Activated CD8-positive, alpha-beta T cell treated with anti-CD3 and anti-CD28 coated beads, Interleukin-2, amount 10 ng/mL, durations not matched to agents 7 days and 5 days (primary cell): Measurements from ENCODE around the gene BCAS3. TPM values are rescaled to one million over a fixed set of nuclear protein-coding genes. Genes with fewer than 3 reads are reported as not detected.

Source experiments
- ATAC-seq: fragments of 150-1000 bp; cut with Tn5 transposase; one replicate; pipeline ENCODE4 v1.10.0; 2021; ENCODE audit warnings: moderate library complexity
- CTCF ChIA-PET: fragments of 350-600 bp; sonication (Branson Sonifier 250); formaldehyde crosslinking; loops from one replicate; lab custom pipeline; 2021; ENCODE audit warnings: antibody characterized with exemption; lab: Charles Lee
- POLR2A ChIA-PET: fragments of 350-600 bp; sonication (Branson Sonifier 250); formaldehyde crosslinking; loops from one replicate; lab custom pipeline; 2021; ENCODE audit warnings: antibody characterized with exemption; lab: Charles Lee
- DNase-seq: peaks from one replicate; pipeline ENCODE4 v3.0.0-alpha.2; 2020
- H3K27ac Mint-ChIP-seq: one replicate; pipeline ENCODE4 v1.8.0; 2021; ENCODE audit warnings: mild to moderate bottlenecking, mixed read lengths
- H3K27me3 Mint-ChIP-seq: one replicate; pipeline ENCODE4 v1.8.0; 2021; ENCODE audit warnings: low read depth, mixed read lengths
- H3K36me3 Mint-ChIP-seq: one replicate; pipeline ENCODE4 v1.8.0; 2021; ENCODE audit warnings: low read depth, mixed read lengths
- H3K4me1 Mint-ChIP-seq: one replicate; pipeline ENCODE4 v1.8.0; 2021; ENCODE audit warnings: low read depth, mixed read lengths
- H3K4me3 Mint-ChIP-seq: one replicate; pipeline ENCODE4 v1.8.0; 2021; ENCODE audit warnings: mild to moderate bottlenecking, mixed read lengths
- H3K9me3 Mint-ChIP-seq: one replicate; pipeline ENCODE4 v1.8.0; 2022; ENCODE audit warnings: mixed read lengths; ENCODE audit not compliant: insufficient read depth
- total RNA-seq, 2 experiments: library from RNA; stranded (reverse); gene quantifications; one replicate each; pipeline ENCODE4 v1.2.3, GENCODE V29; 2021

Gene BCAS3
- total RNA-seq, 2 experiments from 2014 or later, result 13.0 to 16.3 TPM

DNA sequence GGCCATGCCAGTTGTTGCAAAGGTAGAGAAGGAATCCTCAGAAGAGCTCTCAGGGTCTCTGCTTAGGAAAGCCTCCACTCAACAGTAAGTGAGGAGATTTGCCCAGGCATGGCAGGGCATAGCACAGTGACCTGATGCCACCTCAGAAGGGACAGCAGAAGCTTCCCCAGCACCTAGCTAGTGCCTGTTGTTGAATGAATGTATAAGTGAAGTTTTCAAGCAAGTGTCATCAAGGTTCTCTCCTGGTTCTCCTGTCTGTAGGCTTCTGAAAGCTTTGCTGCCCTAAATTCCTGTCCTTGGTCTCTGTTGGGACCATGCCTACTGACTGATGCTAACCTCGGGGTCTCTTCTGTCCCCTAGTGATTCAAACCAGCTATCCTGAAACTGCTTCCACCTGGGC is 607.1 kb downstream of the BCAS3 start:
- Mint-ChIP-seq H3K27me3 (no peaks in the 10 kb centered on the region), H3K4me3 (no peak overlapping the region), H3K9me3 (peaks cover 3% of the 10 kb centered on the region), H3K4me1 (peaks cover 23% of the 10 kb centered on the region), H3K27ac (no peak overlapping the region), H3K36me3 (no peaks in the 10 kb centered on the region)
- DNase-seq (no peak), ATAC-seq (no peak)
- CTCF ChIA-PET, result interaction anchor here (1.1 kb wide), 1 partner anchor 23 kb away, joined by 3 read pairs; no protein-coding TSS in a partner anchor
- POLR2A ChIA-PET, result interaction anchor here (1.0 kb wide), 1 partner anchor 10 kb away, joined by 3 read pairs; no protein-coding TSS in a partner anchor

DNA sequence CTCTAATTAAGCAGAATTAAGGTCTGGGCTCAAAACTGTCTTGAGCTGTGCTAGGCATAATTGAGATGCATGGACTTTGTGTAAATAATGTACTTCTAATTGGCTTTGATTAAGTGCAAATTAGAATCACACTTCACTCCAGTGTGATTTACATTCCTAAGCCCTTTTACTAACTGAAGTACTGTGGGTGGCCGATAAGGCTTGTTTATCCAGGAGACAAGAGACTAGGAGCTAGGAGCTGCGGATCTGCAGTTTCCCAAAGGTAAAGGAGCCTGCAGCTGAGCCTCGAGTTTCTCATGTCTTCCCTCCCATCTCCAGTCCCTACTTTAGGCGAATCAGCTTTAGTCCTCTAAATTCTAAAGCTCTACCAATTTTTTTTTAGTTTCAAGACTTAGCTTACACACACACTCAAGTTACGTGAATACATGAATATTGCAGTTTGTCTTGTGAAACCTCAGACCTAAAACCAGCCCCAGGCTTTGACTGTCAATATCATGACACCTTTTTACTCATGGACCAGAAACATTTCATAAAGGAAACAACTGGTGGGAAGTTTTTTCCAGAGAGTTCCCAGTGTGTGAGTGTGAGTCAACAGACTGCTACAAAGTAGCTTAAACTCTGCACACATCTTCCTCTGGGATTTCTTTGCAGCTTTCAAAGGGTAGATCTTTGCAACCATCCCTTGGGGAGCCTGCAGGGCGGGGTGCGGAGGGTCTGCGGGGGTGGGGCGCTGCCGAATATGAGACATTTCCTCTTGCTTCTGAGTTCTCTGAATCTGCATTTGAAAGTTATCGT is 608.1 kb downstream of the BCAS3 start:
- Mint-ChIP-seq H3K36me3 (no peaks in the 10 kb centered on the region), H3K9me3 (peaks cover 3% of the 10 kb centered on the region), H3K27ac (no peak overlapping the region), H3K27me3 (no peaks in the 10 kb centered on the region), H3K4me3 (no peak overlapping the region), H3K4me1 (peaks cover 15% of the 10 kb centered on the region)
- POLR2A ChIA-PET, result no interaction called here
- DNase-seq, result no peak
- no peak for ATAC-seq
- CTCF ChIA-PET, result no interaction called here

DNA sequence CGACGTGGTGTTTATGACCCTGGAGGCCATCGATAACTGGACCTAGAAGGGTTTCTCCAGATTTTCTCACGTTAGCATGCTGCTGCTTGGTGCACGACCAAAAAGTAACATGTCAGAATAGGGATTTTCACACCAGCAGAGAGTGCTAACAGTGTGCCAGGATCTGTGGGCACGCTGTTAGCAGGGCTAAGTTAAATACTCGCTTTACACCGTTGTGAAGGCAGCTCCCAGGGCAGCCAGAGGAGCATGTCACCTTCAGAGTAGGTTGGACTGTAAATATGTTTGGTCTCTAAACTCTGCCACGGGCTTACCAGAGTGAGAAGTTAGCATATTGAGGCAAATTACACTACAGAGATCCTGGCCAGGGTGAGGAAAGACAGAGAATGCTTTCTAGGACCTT is 608.8 kb downstream of the BCAS3 start:
- Mint-ChIP-seq H3K27ac (no peak overlapping the region), H3K9me3 (peaks cover 3% of the 10 kb centered on the region), H3K36me3 (no peaks in the 10 kb centered on the region), H3K4me1 (peaks cover 15% of the 10 kb centered on the region), H3K27me3 (no peaks in the 10 kb centered on the region), H3K4me3 (no peak overlapping the region)
- POLR2A ChIA-PET, result no interaction called here
- no peak for DNase-seq
- no peak for ATAC-seq
- CTCF ChIA-PET, result no interaction called here

DNA sequence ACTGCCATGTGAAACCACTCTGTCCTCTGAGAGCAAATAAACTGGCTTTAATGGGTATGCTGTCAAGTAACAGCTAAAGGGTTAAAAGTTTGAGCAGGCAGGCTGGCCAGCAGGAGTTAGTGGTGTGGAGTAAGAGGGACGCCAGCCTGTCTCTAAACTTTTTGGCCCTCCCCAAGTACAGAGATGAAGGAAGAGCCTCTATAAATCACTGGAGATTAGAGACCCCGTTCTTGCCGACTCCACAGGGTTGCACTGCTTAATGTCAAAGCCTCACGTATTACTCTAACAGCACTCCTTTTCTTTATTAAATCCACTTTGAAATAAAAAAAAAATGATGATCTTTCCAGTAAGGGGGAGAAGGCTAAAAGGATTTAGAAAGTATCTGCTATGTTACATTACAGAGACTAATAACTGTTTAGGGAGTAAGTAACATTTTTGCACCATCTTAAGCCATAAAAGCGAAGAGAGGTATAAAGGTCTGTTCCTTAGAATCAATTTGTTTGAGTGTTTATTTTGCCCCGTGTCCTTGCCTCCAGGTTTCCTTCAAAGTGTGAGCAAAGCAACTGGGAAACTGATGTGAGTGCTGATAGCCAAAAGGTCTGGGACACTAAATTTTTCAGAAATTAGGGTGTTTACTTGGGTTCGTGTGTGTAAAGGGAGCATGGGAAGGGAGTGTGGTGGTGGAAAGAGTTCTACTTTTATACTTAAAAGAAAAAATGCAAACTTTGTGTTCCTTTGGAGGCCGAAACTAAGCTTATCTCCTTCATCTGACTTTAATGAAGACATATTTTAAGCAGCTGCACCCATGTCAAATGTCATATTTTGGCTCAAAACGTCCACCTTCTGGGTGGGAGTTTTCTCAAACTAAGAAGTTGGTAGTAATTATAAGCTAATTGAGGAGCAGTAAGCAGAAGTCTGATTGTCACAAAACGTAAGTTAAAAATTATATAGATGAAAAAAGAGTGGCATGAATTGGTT is 612.0 kb downstream of the BCAS3 start:
- Mint-ChIP-seq H3K27me3 (no peaks in the 10 kb centered on the region), H3K36me3 (no peaks in the 10 kb centered on the region), H3K27ac (no peak overlapping the region), H3K4me3 (no peak overlapping the region), H3K9me3 (no peaks in the 10 kb centered on the region), H3K4me1 (peaks cover 4% of the 10 kb centered on the region)
- ATAC-seq (no peak), DNase-seq (no peak)
- CTCF ChIA-PET, result no interaction called here
- POLR2A ChIA-PET, result interaction anchor here (0.7 to 1.2 kb wide), 2 partner anchors 46 to 97 kb away, joined by 3 read pairs; no protein-coding TSS in a partner anchor

DNA sequence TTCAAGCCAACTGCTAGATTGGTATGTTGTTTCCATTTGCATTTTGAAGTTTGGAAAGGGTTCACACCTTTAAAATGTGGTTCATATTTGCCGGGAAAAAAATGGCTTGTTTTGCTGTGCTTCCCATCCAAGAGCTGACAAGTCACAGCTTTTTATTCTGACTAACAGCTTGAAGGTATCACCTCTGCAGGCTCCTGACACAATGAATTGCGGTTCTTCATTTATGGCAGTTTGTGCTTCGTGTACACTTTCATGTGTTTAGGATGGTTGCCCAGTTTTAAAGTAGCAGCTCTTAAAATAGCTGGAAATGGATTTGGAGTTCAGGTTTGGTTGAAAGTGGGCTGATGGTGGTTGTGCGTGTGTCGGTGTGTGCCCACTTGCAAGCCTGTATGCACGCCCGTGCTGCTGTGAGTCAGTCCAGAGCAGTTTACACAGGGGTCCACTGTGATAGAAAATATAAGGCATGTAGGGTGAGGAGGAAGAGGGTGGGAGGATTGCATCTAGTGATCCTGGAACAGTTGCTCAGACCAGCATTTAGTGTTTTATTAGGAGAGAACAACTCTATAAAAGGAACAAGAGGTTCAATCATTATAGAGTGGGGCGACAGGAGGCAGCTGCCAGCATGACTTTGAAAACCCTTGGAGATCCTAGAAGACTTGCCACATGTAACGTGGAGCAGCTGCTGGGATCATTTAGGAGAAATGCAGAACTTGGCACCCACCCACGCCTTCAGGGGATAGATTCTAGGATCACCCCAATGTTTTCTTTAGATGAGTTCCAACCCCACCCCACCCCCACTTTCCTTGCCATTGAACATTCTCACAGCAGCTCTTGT is 614.0 kb downstream of the BCAS3 start:
- ChIA-PET CTCF (no interaction called here), POLR2A (interaction anchor here (1.2 kb wide), 1 partner anchor 99 kb away, joined by 3 read pairs; no protein-coding TSS in a partner anchor)
- ATAC-seq (no peak), DNase-seq (no peak)
- H3K4me3 Mint-ChIP-seq, result no peak overlapping the region
- no peaks in the 10 kb centered on the region for H3K36me3 Mint-ChIP-seq
- no peak overlapping the region for H3K27ac Mint-ChIP-seq
- H3K27me3 Mint-ChIP-seq, result no peaks in the 10 kb centered on the region
- no peaks in the 10 kb centered on the region for H3K9me3 Mint-ChIP-seq
- H3K4me1 Mint-ChIP-seq, result no peaks in the 10 kb centered on the region

DNA sequence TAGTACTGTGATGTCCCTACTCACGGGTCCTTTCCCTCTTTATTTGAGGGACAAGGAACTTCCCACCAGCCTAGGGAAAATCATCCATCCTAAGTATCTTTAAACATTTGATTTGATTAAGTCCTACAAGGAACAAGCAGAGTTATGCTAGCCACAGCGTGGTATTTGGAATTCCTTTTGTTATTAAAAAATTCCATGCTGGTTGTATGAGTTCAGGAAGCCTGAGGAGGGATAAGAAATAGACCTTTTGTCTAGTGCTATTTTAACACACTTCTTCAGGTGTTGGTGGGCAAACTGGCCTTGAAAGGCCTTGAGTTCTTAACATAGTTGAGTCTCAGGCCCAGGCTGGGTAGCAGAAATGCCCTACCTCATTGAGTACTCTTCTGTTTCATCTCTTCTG is 616.6 kb downstream of the BCAS3 start:
- POLR2A ChIA-PET, result no interaction called here

DNA sequence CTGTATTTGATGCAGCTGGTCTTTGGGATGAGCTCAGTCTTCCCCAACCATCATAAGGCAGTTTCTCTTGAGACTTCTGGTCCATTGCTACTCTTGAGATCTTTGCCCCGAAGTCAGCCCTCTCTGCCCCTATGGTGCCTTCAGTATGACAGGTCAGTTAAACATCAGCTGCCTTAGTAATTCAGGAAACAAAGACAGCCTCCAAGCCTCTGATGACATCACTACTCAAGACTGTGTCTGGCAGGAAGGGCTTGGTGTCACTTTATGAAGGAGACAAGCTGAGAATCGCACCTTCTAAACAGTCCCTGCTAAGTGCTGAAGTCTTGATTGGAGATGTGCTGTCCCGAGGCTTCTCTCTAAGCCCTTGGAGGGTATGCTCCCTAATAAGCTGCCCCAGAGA is 617.1 kb downstream of the BCAS3 start:
- no peak for ATAC-seq
- H3K4me3 Mint-ChIP-seq, result no peak overlapping the region

More for the DNA sequence above, 616.6 kb downstream of the BCAS3 start:
- no peaks in the 10 kb centered on the region for H3K4me1 Mint-ChIP-seq
- CTCF ChIA-PET, result no interaction called here
- H3K4me3 Mint-ChIP-seq, result no peak overlapping the region
- DNase-seq, result no peak
- no peak for ATAC-seq
- no peaks in the 10 kb centered on the region for H3K9me3 Mint-ChIP-seq
- peaks cover 2% of the 10 kb centered on the region for H3K27me3 Mint-ChIP-seq
- no peaks in the 10 kb centered on the region for H3K36me3 Mint-ChIP-seq
- H3K27ac Mint-ChIP-seq, result no peak overlapping the region

DNA sequence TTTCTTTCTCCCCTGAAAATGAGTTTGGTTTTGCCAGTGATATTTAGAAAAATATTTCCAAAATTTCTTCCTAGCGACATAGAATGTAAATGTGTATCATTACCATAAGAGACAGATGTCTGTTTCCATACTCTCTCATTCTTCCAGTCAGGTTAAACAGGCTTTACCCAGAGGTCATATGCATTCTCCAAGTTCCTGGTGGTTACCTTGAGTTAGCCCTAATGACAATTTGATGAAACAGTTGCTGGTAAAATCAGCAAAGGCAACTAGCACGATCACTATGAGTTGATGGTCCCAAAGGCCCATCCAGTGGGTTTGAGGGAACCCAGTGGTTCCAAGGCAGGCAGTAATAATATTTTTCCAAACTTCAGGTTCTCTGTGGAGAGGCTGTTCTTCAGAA is 618.4 kb downstream of the BCAS3 start:
- no peaks in the 10 kb centered on the region for H3K4me1 Mint-ChIP-seq
- ATAC-seq (no peak), DNase-seq (no peak)
- ChIA-PET CTCF (no interaction called here), POLR2A (no interaction called here)
- no peaks in the 10 kb centered on the region for H3K9me3 Mint-ChIP-seq
- peaks cover 2% of the 10 kb centered on the region for H3K27me3 Mint-ChIP-seq
- no peak overlapping the region for H3K4me3 Mint-ChIP-seq
- no peak overlapping the region for H3K27ac Mint-ChIP-seq
- H3K36me3 Mint-ChIP-seq, result no peaks in the 10 kb centered on the region

More for the DNA sequence above, 617.1 kb downstream of the BCAS3 start:
- Mint-ChIP-seq H3K9me3 (no peaks in the 10 kb centered on the region), H3K36me3 (no peaks in the 10 kb centered on the region), H3K27me3 (peaks cover 2% of the 10 kb centered on the region), H3K4me1 (no peaks in the 10 kb centered on the region), H3K27ac (no peak overlapping the region)
- POLR2A ChIA-PET, result no interaction called here
- CTCF ChIA-PET, result no interaction called here
- DNase-seq, result no peak

DNA sequence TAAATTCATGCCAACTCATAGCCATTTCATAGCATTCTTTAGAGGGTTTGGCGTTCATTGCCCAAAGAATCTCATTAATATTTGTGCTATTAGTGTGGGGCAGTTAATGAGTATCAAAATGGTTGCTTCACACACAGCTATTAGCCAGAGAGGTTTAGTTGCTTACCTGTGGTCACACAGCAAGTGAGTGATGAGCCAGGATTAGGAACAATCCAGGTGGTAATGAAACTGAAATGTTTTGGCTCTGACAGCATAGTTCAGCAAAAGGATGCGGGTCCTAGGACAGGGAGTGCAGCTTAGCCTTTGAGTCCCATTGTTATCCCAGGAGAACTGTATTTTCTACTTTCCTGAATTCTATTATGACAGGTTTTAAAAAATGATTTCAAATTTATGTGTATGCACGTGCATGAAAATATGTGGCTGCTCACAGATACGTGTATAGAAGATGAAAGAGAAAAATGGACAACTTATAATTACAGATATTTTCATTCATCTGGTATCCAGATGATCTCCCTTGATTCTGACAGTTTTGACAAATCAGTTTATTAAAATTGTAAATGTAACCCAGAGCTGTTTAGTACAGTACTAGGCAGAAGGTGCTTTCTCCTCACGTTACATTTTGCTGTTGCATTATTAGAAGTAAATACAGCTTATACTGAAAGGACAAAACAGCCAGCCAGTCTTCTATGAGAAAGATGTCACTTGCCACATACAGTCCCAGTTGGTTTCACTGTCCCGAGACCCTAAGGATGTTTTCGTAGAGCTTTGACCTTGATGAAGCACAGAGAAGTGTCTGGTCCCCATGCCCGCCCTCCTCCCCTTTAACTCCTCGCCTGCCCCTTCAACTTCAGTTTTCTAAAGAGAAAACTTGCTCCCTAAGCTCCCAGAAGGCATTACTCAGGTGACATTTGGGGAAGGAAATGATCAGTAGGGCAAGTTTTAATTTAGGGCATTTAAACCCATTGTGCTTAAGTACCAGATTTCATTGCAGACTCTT is 622.2 kb downstream of the BCAS3 start:
- DNase-seq (no peak), ATAC-seq (no peak)
- POLR2A ChIA-PET, result no interaction called here
- Mint-ChIP-seq H3K4me3 (no peak overlapping the region), H3K27ac (no peak overlapping the region), H3K9me3 (no peaks in the 10 kb centered on the region), H3K36me3 (no peaks in the 10 kb centered on the region), H3K27me3 (peaks cover 2% of the 10 kb centered on the region), H3K4me1 (no peaks in the 10 kb centered on the region)
- CTCF ChIA-PET, result no interaction called here

DNA sequence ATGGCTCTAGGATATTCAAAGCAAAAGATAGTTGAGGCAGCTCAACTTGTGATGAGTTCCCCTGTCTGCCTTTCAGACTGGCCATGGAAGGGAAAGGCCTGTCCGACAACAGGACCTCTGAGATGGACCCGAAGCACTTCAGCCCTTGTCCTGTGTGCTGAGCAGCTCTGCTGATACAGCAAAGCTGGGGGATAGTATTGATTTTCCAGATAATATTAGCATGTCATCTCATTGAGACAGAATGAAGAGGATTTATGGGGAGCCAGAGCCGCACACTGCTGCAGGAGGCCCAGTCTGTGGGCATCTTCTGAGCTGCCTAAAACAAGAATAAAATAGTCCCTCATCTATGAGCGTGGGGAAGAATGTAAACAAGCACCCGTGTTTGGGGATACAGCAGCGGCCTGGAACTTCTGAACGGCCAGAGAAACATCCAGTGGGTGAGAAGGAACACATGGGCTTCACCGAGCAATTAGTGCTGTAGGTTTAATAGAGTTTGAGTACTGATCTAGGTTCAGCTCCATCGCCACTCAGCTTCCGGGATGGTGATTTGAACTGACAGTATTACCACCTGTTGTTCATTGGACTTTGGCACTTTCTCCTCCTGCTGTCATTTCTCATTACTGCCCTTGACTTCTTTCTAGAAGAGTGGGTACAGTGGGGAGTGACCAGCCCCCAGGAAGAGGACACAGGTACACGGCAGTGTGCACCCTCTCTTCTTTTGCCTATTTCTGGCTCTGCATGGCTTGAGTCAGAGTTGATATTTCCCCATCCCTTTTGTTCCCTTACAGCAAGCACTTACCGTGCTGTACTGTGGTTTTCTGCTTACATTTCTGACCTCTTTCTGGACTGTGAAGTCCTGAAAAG is 625.5 kb downstream of the BCAS3 start:
- no peaks in the 10 kb centered on the region for H3K36me3 Mint-ChIP-seq
- no peaks in the 10 kb centered on the region for H3K4me1 Mint-ChIP-seq
- ChIA-PET CTCF (no interaction called here), POLR2A (no interaction called here)
- DNase-seq, result no peak
- no peak overlapping the region for H3K27ac Mint-ChIP-seq
- peaks cover 2% of the 10 kb centered on the region for H3K27me3 Mint-ChIP-seq
- no peaks in the 10 kb centered on the region for H3K9me3 Mint-ChIP-seq
- no peak overlapping the region for H3K4me3 Mint-ChIP-seq
- ATAC-seq, result no peak
